Stimulated activated naive CD8-positive, alpha-beta T cell treated with anti-CD3 and anti-CD28 coated beads, Interleukin-15, Interleukin-2, amounts not matched to agents 100 ng/mL and 50 ng/mL, for 24 hours (primary cell): ENCODE measurements around the gene PAX6.
"Not testable (repeated sequence)": the region's sequence is repeated elsewhere in the genome, so short reads cannot be mapped to it uniquely, and the experiment has no call there.

Experiments used
- H3K27ac Mint-ChIP-seq: one replicate; pipeline ENCODE4 v1.8.0; 2021; ENCODE audit warnings: mild to moderate bottlenecking, mixed read lengths
- H3K27me3 Mint-ChIP-seq: one replicate; pipeline ENCODE4 v1.8.0; 2021; ENCODE audit warnings: mixed read lengths
- H3K36me3 Mint-ChIP-seq: one replicate; pipeline ENCODE4 v1.8.0; 2021; ENCODE audit warnings: low read depth, mixed read lengths
- H3K4me1 Mint-ChIP-seq: one replicate; pipeline ENCODE4 v1.8.0; 2021; ENCODE audit warnings: low read depth, mixed read lengths
- H3K4me3 Mint-ChIP-seq: one replicate; pipeline ENCODE4 v1.8.0; 2021; ENCODE audit warnings: mild to moderate bottlenecking, mixed read lengths
- H3K9me3 Mint-ChIP-seq: one replicate; pipeline ENCODE4 v1.8.0; 2021; ENCODE audit warnings: mixed read lengths

The PAX6 gene

GRCh38 chr11:31747581-31747980 lies 63.5 kb downstream of the PAX6 start:
- no peak overlapping the region for H3K27ac Mint-ChIP-seq
- no peak overlapping the region for H3K4me3 Mint-ChIP-seq
- no peaks in the 10 kb centered on the region for H3K4me1 Mint-ChIP-seq
- no peaks in the 10 kb centered on the region for H3K27me3 Mint-ChIP-seq
- no peaks in the 10 kb centered on the region for H3K9me3 Mint-ChIP-seq
- no peaks in the 10 kb centered on the region for H3K36me3 Mint-ChIP-seq

DNA sequence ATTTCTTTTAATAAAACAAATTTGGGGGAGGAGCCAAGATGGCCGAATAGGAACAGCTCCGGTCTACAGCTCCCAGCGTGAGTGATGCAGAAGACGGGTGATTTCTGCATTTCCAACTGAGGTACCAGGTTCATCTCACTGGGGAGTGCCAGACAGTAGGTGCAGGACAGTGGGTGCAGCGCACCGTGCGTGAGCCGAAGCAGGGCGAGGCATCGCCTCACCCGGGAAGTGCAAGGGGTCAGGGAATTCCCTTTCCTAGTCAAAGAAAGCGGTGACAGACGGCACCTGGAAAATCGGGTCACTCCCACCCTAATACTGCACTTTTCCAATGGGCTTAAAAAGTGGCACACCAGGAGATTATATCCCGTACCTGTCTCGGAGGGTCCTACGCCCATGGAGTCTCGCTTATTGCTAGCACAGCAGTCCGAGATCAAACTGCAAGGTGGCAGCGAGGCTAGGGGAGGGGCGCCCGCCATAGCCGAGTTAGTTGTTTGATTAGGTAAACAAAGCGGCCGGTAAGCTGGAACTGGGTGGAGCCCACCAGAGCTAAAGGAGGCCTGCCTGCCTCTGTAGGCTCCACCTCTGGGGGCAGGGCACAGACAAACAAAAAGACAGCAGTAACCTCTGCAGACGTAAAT lies 70.3 kb downstream of the PAX6 start:
- H3K27me3 Mint-ChIP-seq, H3K4me1 Mint-ChIP-seq, H3K27ac Mint-ChIP-seq, H3K4me3 Mint-ChIP-seq, H3K9me3 Mint-ChIP-seq: not testable (repeated sequence)
- H3K36me3 Mint-ChIP-seq: peaks cover 12% of the 10 kb centered on the region

DNA sequence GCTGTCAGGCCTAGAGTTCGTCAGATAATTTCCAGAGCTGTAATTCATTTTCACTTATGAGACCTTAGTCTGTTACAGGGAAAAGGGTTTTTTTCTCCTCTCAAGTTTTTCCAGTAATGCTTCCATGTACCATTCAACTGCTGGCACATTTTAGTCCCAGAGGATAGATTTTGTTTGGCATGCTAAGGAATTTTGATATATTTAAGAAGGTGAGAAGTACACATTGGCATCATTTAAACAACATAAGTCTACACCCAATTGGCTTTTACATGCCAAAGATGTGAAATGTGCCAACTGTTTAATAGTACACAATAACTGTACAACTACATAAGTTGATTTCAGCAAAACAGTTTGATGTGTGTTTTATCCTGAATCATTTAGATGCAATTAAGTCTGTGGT lies 71.0 kb downstream of the PAX6 start:
- no peaks in the 10 kb centered on the region for H3K4me1 Mint-ChIP-seq
- no peak overlapping the region for H3K4me3 Mint-ChIP-seq
- no peaks in the 10 kb centered on the region for H3K27me3 Mint-ChIP-seq
- H3K27ac Mint-ChIP-seq: no peak overlapping the region
- peaks cover 10% of the 10 kb centered on the region for H3K9me3 Mint-ChIP-seq
- H3K36me3 Mint-ChIP-seq: peaks cover 12% of the 10 kb centered on the region
